GM19099 (cell line): ENCODE results near the gene ADAMTS12.

Source experiments
- POLR2A ChIP-seq: IDR thresholded peaks from 3 replicates; pipeline ENCODE4 v1.6.1; 2011; ENCODE audit warnings: low read depth; ENCODE audit not compliant: insufficient read length; ENCODE audit errors: extremely low read depth

Gene ADAMTS12

GRCh38 chr5:33614039-33614438, 277.8 kb downstream of the ADAMTS12 start:
- no peak for TF ChIP-seq POLR2A

- no peak for TF ChIP-seq POLR2A
These were observed 279.4 kb downstream of the ADAMTS12 start for GRCh38 chr5:33612386-33612785.

- TF ChIP-seq POLR2A: no peak
These were observed 279.9 kb downstream of the ADAMTS12 start for GRCh38 chr5:33611877-33612276.

- TF ChIP-seq POLR2A: no peak
These were observed 283.3 kb downstream of the ADAMTS12 start for GRCh38 chr5:33608344-33609041.

GRCh38 chr5:33604503-33604902, 287.3 kb downstream of the ADAMTS12 start:
- no peak for TF ChIP-seq POLR2A

- TF ChIP-seq POLR2A: no peak
These were observed 289.9 kb downstream of the ADAMTS12 start for GRCh38 chr5:33601881-33602280.

- no peak for TF ChIP-seq POLR2A
These were observed 296.5 kb downstream of the ADAMTS12 start for GRCh38 chr5:33595303-33595702.

GRCh38 chr5:33594006-33594405, 297.8 kb downstream of the ADAMTS12 start:
- TF ChIP-seq POLR2A: no peak

- no peak for TF ChIP-seq POLR2A
These were observed 299.5 kb downstream of the ADAMTS12 start for GRCh38 chr5:33592245-33592644.

GRCh38 chr5:33588654-33589372, 303.0 kb downstream of the ADAMTS12 start:
- TF ChIP-seq POLR2A: no peak

- TF ChIP-seq POLR2A: no peak
These were observed 308.5 kb downstream of the ADAMTS12 start for GRCh38 chr5:33583332-33583731.

GRCh38 chr5:33582417-33582816, 309.4 kb downstream of the ADAMTS12 start:
- TF ChIP-seq POLR2A: no peak

GRCh38 chr5:33579789-33580188, 312.0 kb downstream of the ADAMTS12 start:
- TF ChIP-seq POLR2A: no peak

GRCh38 chr5:33579152-33579551, 312.6 kb downstream of the ADAMTS12 start:
- TF ChIP-seq POLR2A: no peak

GRCh38 chr5:33576726-33577590, 314.8 kb downstream of the ADAMTS12 start:
- no peak for TF ChIP-seq POLR2A
